PC-9 (cell line): ENCODE data around the gene GLIPR1.

Source experiments
- EZH2 ChIP-seq: fragments of 200-600 bp; sonication (generic); IDR thresholded peaks from 2 replicates; pipeline ENCODE4 v1.8.0; 2017; ENCODE audit warnings: antibody characterized with exemption, low read depth
- TF ChIP-seq, protein P1 (sequence below): fragments of 200-600 bp; sonication (generic); conservative IDR thresholded peaks from 2 replicates; pipeline ENCODE4 v1.6.1; 2017; ENCODE audit warnings: mixed run types, antibody characterized with exemption, mild to moderate bottlenecking, moderate library complexity

DNA sequence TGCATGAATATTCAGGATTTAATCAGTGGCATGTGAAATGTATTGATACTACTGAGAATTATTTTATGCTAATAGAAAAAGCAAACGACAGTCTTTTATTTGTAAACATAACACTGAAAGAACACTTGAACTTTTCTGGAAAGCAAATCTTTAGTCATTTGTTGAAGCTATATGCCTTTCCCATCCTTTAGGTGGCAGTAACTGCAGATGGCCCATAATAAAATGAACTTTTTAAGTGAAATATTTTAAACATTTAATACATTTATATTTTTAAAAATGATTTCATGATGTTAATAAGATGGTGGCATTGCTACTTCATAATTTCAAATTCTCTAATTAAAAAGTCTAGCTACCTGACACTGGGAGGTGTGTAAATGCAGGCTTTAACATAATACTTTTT is 44.7 kb downstream of the GLIPR1 start:
- TF ChIP-seq, protein P1, sequence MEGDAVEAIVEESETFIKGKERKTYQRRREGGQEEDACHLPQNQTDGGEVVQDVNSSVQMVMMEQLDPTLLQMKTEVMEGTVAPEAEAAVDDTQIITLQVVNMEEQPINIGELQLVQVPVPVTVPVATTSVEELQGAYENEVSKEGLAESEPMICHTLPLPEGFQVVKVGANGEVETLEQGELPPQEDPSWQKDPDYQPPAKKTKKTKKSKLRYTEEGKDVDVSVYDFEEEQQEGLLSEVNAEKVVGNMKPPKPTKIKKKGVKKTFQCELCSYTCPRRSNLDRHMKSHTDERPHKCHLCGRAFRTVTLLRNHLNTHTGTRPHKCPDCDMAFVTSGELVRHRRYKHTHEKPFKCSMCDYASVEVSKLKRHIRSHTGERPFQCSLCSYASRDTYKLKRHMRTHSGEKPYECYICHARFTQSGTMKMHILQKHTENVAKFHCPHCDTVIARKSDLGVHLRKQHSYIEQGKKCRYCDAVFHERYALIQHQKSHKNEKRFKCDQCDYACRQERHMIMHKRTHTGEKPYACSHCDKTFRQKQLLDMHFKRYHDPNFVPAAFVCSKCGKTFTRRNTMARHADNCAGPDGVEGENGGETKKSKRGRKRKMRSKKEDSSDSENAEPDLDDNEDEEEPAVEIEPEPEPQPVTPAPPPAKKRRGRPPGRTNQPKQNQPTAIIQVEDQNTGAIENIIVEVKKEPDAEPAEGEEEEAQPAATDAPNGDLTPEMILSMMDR, result no peak; the same call in 1 of the 2 replicates
- no peak for TF ChIP-seq EZH2
